ENCODE results near the gene FBXO41. TPM values are rescaled to one million over a fixed set of nuclear protein-coding genes. Genes with fewer than 3 reads are reported as not detected.

FBXO41 gene
- total and polyA plus RNA-seq, 10 of the 15 experiments (the other 5 are each of a cell fraction or from before 2014, with no cell fraction given), result 1.9 to 38.9 (median 11.3) TPM

DNA sequence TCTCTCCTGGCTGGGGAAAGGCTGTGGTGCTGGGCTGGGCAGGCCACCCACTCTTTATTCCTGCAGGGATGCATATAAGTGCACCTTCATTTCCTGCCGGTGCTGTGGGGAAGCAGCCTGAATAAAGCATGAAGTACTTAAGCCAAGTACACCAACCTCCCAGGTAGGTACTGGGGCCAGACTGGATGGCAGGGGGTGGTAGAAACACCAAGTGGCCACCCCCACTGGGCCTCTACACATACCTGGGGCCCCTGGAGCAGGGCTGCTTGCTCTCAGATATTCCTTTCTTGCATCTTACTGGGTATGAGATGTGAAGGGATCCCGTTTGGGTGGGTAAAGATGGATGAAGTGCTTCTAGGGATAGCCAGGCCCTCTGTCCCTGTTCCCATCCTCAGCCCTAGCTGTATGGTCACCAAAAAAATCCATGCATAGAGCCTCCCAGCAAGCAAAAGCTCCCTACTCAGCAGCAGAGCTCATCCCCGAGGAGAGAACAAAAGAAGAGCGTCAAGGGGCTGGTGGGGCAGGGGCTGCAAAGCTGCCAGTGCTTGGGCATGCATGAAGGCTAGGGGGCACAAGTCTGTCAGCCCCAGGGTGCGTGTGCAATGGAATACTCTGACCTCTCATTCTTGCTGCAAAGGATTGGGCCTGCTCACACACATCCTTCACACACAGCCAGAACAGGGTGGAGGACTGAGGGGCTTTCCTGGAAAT, 28.2 kb downstream of the FBXO41 start:
- CTCF ChIA-PET, result no interaction called here

More for the DNA sequence above, 28.2 kb downstream of the FBXO41 start:
- intact Hi-C loops (cut with micrococcal nuclease; ENCODE audit: unreplicated experiment), result loop anchor here (2.0 kb wide), 1 partner anchor 35 kb away; no protein-coding TSS in a partner anchor
- ChIA-PET POLR2A (interaction anchor here (0.6 kb wide), 1 partner anchor 652 kb away, joined by 3 read pairs; no protein-coding TSS in a partner anchor), SMC1A (ENCODE audit: uncharacterized antibody, unreplicated experiment) (no interaction called here), RAD21 (ENCODE audit: unreplicated experiment) (no interaction called here)
- Histone ChIP-seq H3K79me2 (ENCODE audit: control insufficient read depth, insufficient read depth, low read length) (no peaks in the 10 kb centered on the region), H3K27me3 (replicated peaks in 1 of 2; ENCODE audit: control insufficient read depth in 2 of 2, insufficient read depth in 2 of 2, low read length in 1 of 2) (no peaks in the 10 kb centered on the region), H4K20me1 (ENCODE audit: control insufficient read depth, insufficient read depth) (no peaks in the 10 kb centered on the region), H3K9ac (ENCODE audit: control insufficient read depth, insufficient read depth, low read length) (no peak overlapping the region), H3K4me1 (ENCODE audit: control insufficient read depth, insufficient read depth, low read length) (no peaks in the 10 kb centered on the region), H3K4me3 (no peak overlapping the region), H3K4me2 (ENCODE audit: control insufficient read depth, insufficient read depth) (no peak overlapping the region), H3K9me3 (replicated peaks; ENCODE audit: control insufficient read depth, insufficient read depth, low read length) (no peaks in the 10 kb centered on the region), H3K27ac (ENCODE audit: control insufficient read depth, insufficient read depth) (no peak overlapping the region), H3K36me3 (ENCODE audit: control insufficient read depth in 2 of 2, insufficient read depth in 2 of 2, low read length in 1 of 2) (peaks cover 20 to 32% of the 10 kb centered on the region in 2 experiments), H2AFZ (ENCODE audit: control insufficient read depth, low read depth, low read length) (no peak overlapping the region)
- TF ChIP-seq EZH2 (IDR thresholded peaks at IDR 0.05; ENCODE audit: borderline replicate concordance, control insufficient read depth, low read depth, low read length) (no peak), SUZ12 (IDR thresholded peaks at IDR 0.05; ENCODE audit: unreplicated experiment) (no peak), POLR2AphosphoS2 (IDR thresholded peaks at IDR 0.05; ENCODE audit: low read depth, low read length) (no peak), TARDBP (IDR thresholded peaks at IDR 0.05; ENCODE audit: borderline replicate concordance) (no peak), ZSCAN29 (IDR thresholded peaks at IDR 0.05) (no peak), JUND (IDR thresholded peaks at IDR 0.05; ENCODE audit: low read depth, low read length) (no peak), ETV6 (conservative IDR thresholded peaks at IDR 0.05 in 1 of 2, IDR thresholded peaks at IDR 0.05 in 1 of 2; ENCODE audit: borderline replicate concordance in 1 of 2, low read depth in 1 of 2) (no peak), NR2C1 (IDR thresholded peaks at IDR 0.05) (no peak), RBBP5 (conservative IDR thresholded peaks at IDR 0.05) (no peak), BRCA1 (IDR thresholded peaks at IDR 0.05; ENCODE audit: low read depth, low read length) (no peak), RCOR1 (conservative IDR thresholded peaks at IDR 0.05; ENCODE audit: low read depth, low read length) (no peak), MEF2A (IDR thresholded peaks at IDR 0.05; ENCODE audit: insufficient read depth, low read depth, low read length) (no peak), RAD51 (IDR thresholded peaks at IDR 0.05) (no peak), RUNX3 (IDR thresholded peaks at IDR 0.05; ENCODE audit: low read length) (no peak), POLR2AphosphoS5 (IDR thresholded peaks at IDR 0.05; ENCODE audit: low read length) (no peak), MEF2B (IDR thresholded peaks at IDR 0.05; ENCODE audit: partially characterized antibody, poor library complexity, severe bottlenecking) (no peak)
- TF ChIP-seq, protein P1, sequence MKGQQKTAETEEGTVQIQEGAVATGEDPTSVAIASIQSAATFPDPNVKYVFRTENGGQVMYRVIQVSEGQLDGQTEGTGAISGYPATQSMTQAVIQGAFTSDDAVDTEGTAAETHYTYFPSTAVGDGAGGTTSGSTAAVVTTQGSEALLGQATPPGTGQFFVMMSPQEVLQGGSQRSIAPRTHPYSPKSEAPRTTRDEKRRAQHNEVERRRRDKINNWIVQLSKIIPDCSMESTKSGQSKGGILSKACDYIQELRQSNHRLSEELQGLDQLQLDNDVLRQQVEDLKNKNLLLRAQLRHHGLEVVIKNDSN (IDR thresholded peaks at IDR 0.05; ENCODE audit: borderline replicate concordance, extremely low read length, insufficient read depth, low read depth, low read length), result no peak
- TF ChIP-seq, protein P2, sequence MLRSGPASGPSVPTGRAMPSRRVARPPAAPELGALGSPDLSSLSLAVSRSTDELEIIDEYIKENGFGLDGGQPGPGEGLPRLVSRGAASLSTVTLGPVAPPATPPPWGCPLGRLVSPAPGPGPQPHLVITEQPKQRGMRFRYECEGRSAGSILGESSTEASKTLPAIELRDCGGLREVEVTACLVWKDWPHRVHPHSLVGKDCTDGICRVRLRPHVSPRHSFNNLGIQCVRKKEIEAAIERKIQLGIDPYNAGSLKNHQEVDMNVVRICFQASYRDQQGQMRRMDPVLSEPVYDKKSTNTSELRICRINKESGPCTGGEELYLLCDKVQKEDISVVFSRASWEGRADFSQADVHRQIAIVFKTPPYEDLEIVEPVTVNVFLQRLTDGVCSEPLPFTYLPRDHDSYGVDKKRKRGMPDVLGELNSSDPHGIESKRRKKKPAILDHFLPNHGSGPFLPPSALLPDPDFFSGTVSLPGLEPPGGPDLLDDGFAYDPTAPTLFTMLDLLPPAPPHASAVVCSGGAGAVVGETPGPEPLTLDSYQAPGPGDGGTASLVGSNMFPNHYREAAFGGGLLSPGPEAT (IDR thresholded peaks at IDR 0.05; ENCODE audit: low read depth), result no peak
- in situ Hi-C loops (cut with MboI), result no loop called here
- no peak for ATAC-seq
- FAIRE-seq, result no peak
- BruUV-seq (replicated peaks), result TSS peak; percentile 48
- no peak for DNase-seq (ENCODE audit: low read depth, low spot score)
- WGBS (ENCODE audit: insufficient coverage, insufficient replicate concordance, low lambda C conversion rate, missing lambda C conversion rate), result 57% methylated on average over 5 of the region's 5 CpGs

Data from GM12878 (cell line).